H1 (cell line): Measurements from ENCODE around the gene NT5E.

Experiments used
- BCL11A ChIP-seq, 2 experiments: IDR thresholded peaks; one replicate each; pipeline ENCODE4 v1.6.1; 2011; ENCODE audit warnings: low read depth in 2 of 2, low read length in 2 of 2, mild to moderate bottlenecking in 2 of 2
- CEBPB ChIP-seq: IDR thresholded peaks from 2 replicates; pipeline ENCODE4 v1.6.1; 2012; ENCODE audit warnings: low read depth, low read length
- YY1 ChIP-seq: IDR thresholded peaks from 2 replicates; pipeline ENCODE4 v1.6.1; 2011; ENCODE audit warnings: low read depth, mild to moderate bottlenecking, low read length
- TF ChIP-seq, protein P1 (sequence below), 3 experiments: IDR thresholded peaks; 1 replicate in 2 of 3; 2 replicates in 1 of 3; pipeline versions ENCODE4 v1.5.1 to v1.6.1; 2011; ENCODE audit warnings: low read length in 3 of 3, mild to moderate bottlenecking in 3 of 3, inconsistent platforms in 2 of 3, low read depth in 1 of 3, moderate library complexity in 1 of 3; ENCODE audit not compliant: insufficient read depth in 1 of 3; ENCODE audit errors: control extremely low read depth in 1 of 3

DNA sequence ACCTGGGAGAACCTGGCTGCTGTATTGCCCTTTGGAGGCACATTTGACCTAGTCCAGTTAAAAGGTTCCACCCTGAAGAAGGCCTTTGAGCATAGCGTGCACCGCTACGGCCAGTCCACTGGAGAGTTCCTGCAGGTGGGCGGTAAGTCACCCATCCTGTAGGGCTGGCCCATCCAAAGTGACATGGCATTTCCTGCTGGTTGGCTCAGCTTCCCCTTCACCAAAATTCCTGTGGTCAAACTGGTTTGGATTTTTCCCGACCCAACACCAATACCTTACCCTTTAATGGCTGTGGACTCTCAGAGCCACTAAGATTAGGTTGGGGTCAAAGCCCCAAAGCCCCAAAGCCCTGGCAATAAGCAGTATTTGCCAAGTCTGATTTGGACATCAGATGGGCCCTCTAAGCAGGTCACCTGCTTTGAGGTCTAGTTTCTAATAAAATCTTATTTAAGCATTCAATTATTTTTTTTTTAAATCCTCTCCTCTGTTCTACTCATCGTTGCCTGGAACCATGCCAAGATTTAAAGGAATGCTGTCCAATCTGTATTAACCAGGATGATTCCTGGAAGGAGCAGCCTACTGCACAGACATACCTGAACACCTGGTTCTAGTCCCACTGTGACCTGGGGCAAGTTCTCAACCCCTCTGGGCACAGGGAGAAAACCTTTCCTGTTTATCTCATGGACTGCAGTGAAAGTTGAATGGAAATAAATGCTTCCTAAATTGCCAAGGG lies 40.8 kb downstream of the NT5E start:
- TF ChIP-seq BCL11A (IDR thresholded peaks at IDR 0.05; ENCODE audit: low read depth in 2 of 2, low read length in 2 of 2) = no peak
- TF ChIP-seq YY1 = no peak
- no peak for TF ChIP-seq CEBPB
- TF ChIP-seq, protein P1, sequence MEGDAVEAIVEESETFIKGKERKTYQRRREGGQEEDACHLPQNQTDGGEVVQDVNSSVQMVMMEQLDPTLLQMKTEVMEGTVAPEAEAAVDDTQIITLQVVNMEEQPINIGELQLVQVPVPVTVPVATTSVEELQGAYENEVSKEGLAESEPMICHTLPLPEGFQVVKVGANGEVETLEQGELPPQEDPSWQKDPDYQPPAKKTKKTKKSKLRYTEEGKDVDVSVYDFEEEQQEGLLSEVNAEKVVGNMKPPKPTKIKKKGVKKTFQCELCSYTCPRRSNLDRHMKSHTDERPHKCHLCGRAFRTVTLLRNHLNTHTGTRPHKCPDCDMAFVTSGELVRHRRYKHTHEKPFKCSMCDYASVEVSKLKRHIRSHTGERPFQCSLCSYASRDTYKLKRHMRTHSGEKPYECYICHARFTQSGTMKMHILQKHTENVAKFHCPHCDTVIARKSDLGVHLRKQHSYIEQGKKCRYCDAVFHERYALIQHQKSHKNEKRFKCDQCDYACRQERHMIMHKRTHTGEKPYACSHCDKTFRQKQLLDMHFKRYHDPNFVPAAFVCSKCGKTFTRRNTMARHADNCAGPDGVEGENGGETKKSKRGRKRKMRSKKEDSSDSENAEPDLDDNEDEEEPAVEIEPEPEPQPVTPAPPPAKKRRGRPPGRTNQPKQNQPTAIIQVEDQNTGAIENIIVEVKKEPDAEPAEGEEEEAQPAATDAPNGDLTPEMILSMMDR (IDR thresholded peaks at IDR 0.05; ENCODE audit: control extremely low read depth in 1 of 3, insufficient read depth in 1 of 3, low read depth in 1 of 3, low read length in 3 of 3) = no peak
